K562 (cell line): ENCODE measurements around the gene WDR81.
A peak's percentile ranks its signal among the peaks of the same experiment; 100 is the strongest.

ENCODE experiments used
- ARID2 ChIP-seq: fragments of 450-650 bp; IDR thresholded peaks from 2 replicates; pipeline ENCODE4 v1.6.1; 2017; ENCODE audit warnings: antibody characterized with exemption, mild to moderate bottlenecking
- CREM ChIP-seq: IDR thresholded peaks from 2 replicates; pipeline ENCODE4 v1.6.1; 2014; ENCODE audit warnings: antibody characterized with exemption, low read depth
- CTCF ChIP-seq, 3 experiments: IDR thresholded peaks in 2 of 3; conservative IDR thresholded peaks in 1 of 3; 2 replicates each; pipeline ENCODE4 v1.5.1; 2011 to 2012; ENCODE audit warnings: low read length in 3 of 3, mild to moderate bottlenecking in 3 of 3, control low read depth in 2 of 3, improper control_type of control experiment in 1 of 3, inconsistent platforms in 1 of 3, low read depth in 1 of 3, mixed read lengths in 1 of 3, moderate library complexity in 1 of 3; ENCODE audit not compliant: insufficient read depth in 2 of 3
- TCF3 ChIP-seq: sonication (generic); formaldehyde crosslinking; IDR thresholded peaks from 2 replicates; pipeline ENCODE4 v1.4.0; 2020; ENCODE audit warnings: mild to moderate bottlenecking, missing genetic modification reagents
- USF2 ChIP-seq: sonication (generic); formaldehyde crosslinking; IDR thresholded peaks from 2 replicates; pipeline ENCODE4 v1.5.0; 2020; ENCODE audit warnings: missing genetic modification reagents
- ZNF274 ChIP-seq: IDR thresholded peaks from 2 replicates; pipeline ENCODE4 v1.6.1; 2011; ENCODE audit warnings: low read depth, mild to moderate bottlenecking, low read length, moderate library complexity, borderline replicate concordance

- TF ChIP-seq CTCF (IDR thresholded peaks at IDR 0.05 in 2 of 3, conservative IDR thresholded peaks at IDR 0.05 in 1 of 3; ENCODE audit: insufficient read depth in 2 of 3, low read depth in 1 of 3, low read length in 3 of 3): no peak
- no peak for TF ChIP-seq ARID2
- TF ChIP-seq USF2 (CRISPR knock-in tag): no peak
- TF ChIP-seq ZNF274: no peak
- TF ChIP-seq TCF3 (CRISPR knock-in tag): peak; percentile 82
- TF ChIP-seq CREM: 0 out of 2 replicates have a peak, but pooled peaks have one; percentile 5
These were observed 19.5 kb upstream of the WDR81 start for GRCh38 chr17:1705004-1705403.
